Astrocyte (in vitro differentiated cells and primary cell): Measurements from ENCODE around the gene CAVIN1. TPM values are rescaled to one million over a fixed set of nuclear protein-coding genes. Genes with fewer than 3 reads are reported as not detected.
A peak's percentile ranks its signal among the peaks of the same experiment; 100 is the strongest.

Experiments used
- DNase-seq: peaks from one replicate; pipeline ENCODE4 v3.0.0-alpha.2; 2010; ENCODE audit warnings: low read depth
- FAIRE-seq: peaks from 2 replicates; lab custom pipeline; 2011; peaks lifted over from hg19 to GRCh38; lab: Jason Lieb, UNC
- H2AFZ ChIP-seq: 2 replicates; pipeline ENCODE4 v1.6.0; 2012; ENCODE audit warnings: low read depth, low read length, inconsistent platforms
- H3K27ac ChIP-seq: 2 replicates; pipeline ENCODE4 v1.5.1; 2011; ENCODE audit warnings: low read depth, low read length, inconsistent platforms
- H3K27me3 ChIP-seq: 2 replicates; pipeline ENCODE4 v1.6.0; 2011; ENCODE audit warnings: low read length, inconsistent platforms; ENCODE audit not compliant: insufficient read depth
- H3K36me3 ChIP-seq: 2 replicates; pipeline ENCODE4 v1.5.1; 2011; ENCODE audit warnings: low read length, inconsistent platforms; ENCODE audit not compliant: insufficient read depth
- H3K4me1 ChIP-seq: 2 replicates; pipeline ENCODE4 v1.5.1; 2011; ENCODE audit warnings: low read length, inconsistent platforms; ENCODE audit not compliant: insufficient read depth
- H3K4me2 ChIP-seq: 2 replicates; pipeline ENCODE4 v1.6.0; 2012; ENCODE audit warnings: low read length, inconsistent platforms
- H3K4me3 ChIP-seq: 2 replicates; pipeline ENCODE4 v1.5.1; 2011; ENCODE audit warnings: low read depth, mild to moderate bottlenecking, low read length, inconsistent platforms; ENCODE audit not compliant: insufficient read depth
- H3K79me2 ChIP-seq: 2 replicates; pipeline ENCODE4 v1.6.0; 2012; ENCODE audit warnings: mild to moderate bottlenecking, low read length, inconsistent platforms; ENCODE audit not compliant: insufficient read depth
- H3K9ac ChIP-seq: 2 replicates; pipeline ENCODE4 v1.6.0; 2012; ENCODE audit warnings: mild to moderate bottlenecking, low read length, inconsistent platforms
- H3K9me3 ChIP-seq: 2 replicates; pipeline ENCODE4 v1.5.1; 2012; ENCODE audit warnings: low read depth, mild to moderate bottlenecking, low read length, inconsistent platforms; ENCODE audit not compliant: insufficient read depth
- H4K20me1 ChIP-seq: 2 replicates; pipeline ENCODE4 v1.6.0; 2012; ENCODE audit warnings: low read length, inconsistent platforms; ENCODE audit not compliant: insufficient read depth
- H3K27ac Mint-ChIP-seq: one replicate; pipeline ENCODE4 v1.8.0; 2021; ENCODE audit warnings: mild to moderate bottlenecking, mixed read lengths; ENCODE audit not compliant: unreplicated experiment
- H3K27me3 Mint-ChIP-seq: one replicate; pipeline ENCODE4 v1.8.0; 2021; ENCODE audit warnings: low read depth, mixed read lengths; ENCODE audit not compliant: unreplicated experiment
- H3K36me3 Mint-ChIP-seq: one replicate; pipeline ENCODE4 v1.8.0; 2021; ENCODE audit warnings: low read depth, mixed read lengths; ENCODE audit not compliant: unreplicated experiment
- H3K4me1 Mint-ChIP-seq: one replicate; pipeline ENCODE4 v1.8.0; 2021; ENCODE audit warnings: low read depth, mixed read lengths; ENCODE audit not compliant: unreplicated experiment
- H3K4me3 Mint-ChIP-seq: one replicate; pipeline ENCODE4 v1.8.0; 2021; ENCODE audit warnings: mild to moderate bottlenecking, moderate library complexity, mixed read lengths; ENCODE audit not compliant: unreplicated experiment
- H3K9me3 Mint-ChIP-seq: one replicate; pipeline ENCODE4 v1.8.0; 2021; ENCODE audit warnings: mild to moderate bottlenecking, mixed read lengths; ENCODE audit not compliant: unreplicated experiment
- EZH2 ChIP-seq: IDR thresholded peaks from 2 replicates; pipeline ENCODE4 v1.6.1; 2012; ENCODE audit warnings: mild to moderate bottlenecking, low read length, inconsistent platforms; ENCODE audit not compliant: insufficient read depth
- total RNA-seq: library from RNA; stranded (reverse); gene quantifications from 2 replicates; pipeline ENCODE4 v1.2.1, GENCODE V29; 2021
- TF ChIP-seq, protein P1 (sequence below): IDR thresholded peaks from 2 replicates; pipeline ENCODE4 v1.5.1; 2011; ENCODE audit warnings: low read depth, mild to moderate bottlenecking, inconsistent platforms, low read length, moderate library complexity; ENCODE audit not compliant: insufficient read depth

Gene CAVIN1
- total RNA-seq, 1 donor from 2014 or later = 602 TPM

DNA sequence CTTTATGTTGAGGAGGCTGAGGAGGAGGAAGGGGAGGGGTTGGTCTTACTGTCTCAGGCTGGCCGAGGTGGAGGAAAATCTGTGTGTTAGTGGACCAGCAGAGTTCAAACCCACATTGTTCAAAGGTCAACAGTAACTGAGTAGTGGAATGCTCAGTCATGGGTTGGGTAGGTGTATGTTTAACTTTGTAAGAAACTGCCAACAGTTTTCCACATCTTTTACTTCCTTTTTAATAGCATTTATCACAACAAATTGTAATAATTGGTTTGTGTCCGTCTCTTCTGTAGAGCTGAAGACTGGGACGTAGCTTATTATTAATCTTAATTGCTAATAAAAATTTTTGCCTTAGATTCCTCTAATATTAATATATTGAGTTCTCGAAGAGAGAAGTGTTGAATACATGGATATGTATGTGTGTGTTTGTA lies 40.9 kb upstream of the CAVIN1 start:
- Histone ChIP-seq H3K4me1 (peaks cover 14% of the 10 kb centered on the region), H4K20me1 (peaks cover 35% of the 10 kb centered on the region), H2AFZ (no peak overlapping the region), H3K79me2 (peaks cover 27% of the 10 kb centered on the region), H3K36me3 (peaks cover 13% of the 10 kb centered on the region), H3K4me2 (no peak overlapping the region), H3K9ac (no peak overlapping the region), H3K4me3 (no peak overlapping the region), H3K27ac (no peak overlapping the region), H3K9me3 (no peaks in the 10 kb centered on the region), H3K27me3 (no peaks in the 10 kb centered on the region)
- DNase-seq (no peak), FAIRE-seq (no peak)
- Mint-ChIP-seq H3K4me1 (peaks cover 21% of the 10 kb centered on the region), H3K27me3 (no peaks in the 10 kb centered on the region), H3K9me3 (no peaks in the 10 kb centered on the region), H3K4me3 (peak overlapping the region; percentile 30), H3K27ac (peak overlapping the region; percentile 34), H3K36me3 (peaks cover 4% of the 10 kb centered on the region)
- TF ChIP-seq, protein P1, sequence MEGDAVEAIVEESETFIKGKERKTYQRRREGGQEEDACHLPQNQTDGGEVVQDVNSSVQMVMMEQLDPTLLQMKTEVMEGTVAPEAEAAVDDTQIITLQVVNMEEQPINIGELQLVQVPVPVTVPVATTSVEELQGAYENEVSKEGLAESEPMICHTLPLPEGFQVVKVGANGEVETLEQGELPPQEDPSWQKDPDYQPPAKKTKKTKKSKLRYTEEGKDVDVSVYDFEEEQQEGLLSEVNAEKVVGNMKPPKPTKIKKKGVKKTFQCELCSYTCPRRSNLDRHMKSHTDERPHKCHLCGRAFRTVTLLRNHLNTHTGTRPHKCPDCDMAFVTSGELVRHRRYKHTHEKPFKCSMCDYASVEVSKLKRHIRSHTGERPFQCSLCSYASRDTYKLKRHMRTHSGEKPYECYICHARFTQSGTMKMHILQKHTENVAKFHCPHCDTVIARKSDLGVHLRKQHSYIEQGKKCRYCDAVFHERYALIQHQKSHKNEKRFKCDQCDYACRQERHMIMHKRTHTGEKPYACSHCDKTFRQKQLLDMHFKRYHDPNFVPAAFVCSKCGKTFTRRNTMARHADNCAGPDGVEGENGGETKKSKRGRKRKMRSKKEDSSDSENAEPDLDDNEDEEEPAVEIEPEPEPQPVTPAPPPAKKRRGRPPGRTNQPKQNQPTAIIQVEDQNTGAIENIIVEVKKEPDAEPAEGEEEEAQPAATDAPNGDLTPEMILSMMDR = no peak
- TF ChIP-seq EZH2 = no peak

DNA sequence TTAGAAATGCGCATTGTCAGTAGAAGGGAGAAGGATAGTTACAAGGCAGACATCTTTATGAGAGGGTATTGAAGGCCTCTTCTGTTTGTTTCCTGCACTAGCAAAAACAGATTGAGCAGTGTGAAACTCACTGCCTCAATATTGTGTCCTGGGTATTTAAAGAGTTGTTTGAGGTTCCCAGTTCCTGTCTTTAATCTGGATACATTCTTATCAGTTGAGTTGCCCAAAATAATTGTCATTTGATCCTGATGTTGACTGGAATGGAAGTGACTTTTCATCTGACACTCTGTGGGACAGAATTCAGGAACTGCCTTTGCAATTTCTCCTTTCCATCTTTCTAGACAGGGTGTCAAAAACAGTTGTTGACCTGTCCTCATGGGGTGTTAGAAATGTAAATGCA lies 37.3 kb upstream of the CAVIN1 start:
- Mint-ChIP-seq H3K27ac (no peak overlapping the region), H3K4me3 (peak overlapping the region; percentile 97), H3K27me3 (no peaks in the 10 kb centered on the region), H3K36me3 (no peaks in the 10 kb centered on the region), H3K4me1 (peaks cover 32% of the 10 kb centered on the region), H3K9me3 (no peaks in the 10 kb centered on the region)
- Histone ChIP-seq H2AFZ (no peak overlapping the region), H3K4me3 (peak overlapping the region; percentile 80), H3K27ac (no peak overlapping the region), H3K4me2 (peak overlapping the region; percentile 98), H3K27me3 (no peaks in the 10 kb centered on the region), H3K36me3 (no peaks in the 10 kb centered on the region), H3K4me1 (peaks cover 25% of the 10 kb centered on the region), H3K9ac (peak overlapping the region; percentile 86), H3K9me3 (no peaks in the 10 kb centered on the region), H4K20me1 (peaks cover 34% of the 10 kb centered on the region), H3K79me2 (peaks cover 27% of the 10 kb centered on the region)
- FAIRE-seq (no peak), DNase-seq (no peak)
- TF ChIP-seq EZH2 = no peak
- TF ChIP-seq, protein P1 = no peak

DNA sequence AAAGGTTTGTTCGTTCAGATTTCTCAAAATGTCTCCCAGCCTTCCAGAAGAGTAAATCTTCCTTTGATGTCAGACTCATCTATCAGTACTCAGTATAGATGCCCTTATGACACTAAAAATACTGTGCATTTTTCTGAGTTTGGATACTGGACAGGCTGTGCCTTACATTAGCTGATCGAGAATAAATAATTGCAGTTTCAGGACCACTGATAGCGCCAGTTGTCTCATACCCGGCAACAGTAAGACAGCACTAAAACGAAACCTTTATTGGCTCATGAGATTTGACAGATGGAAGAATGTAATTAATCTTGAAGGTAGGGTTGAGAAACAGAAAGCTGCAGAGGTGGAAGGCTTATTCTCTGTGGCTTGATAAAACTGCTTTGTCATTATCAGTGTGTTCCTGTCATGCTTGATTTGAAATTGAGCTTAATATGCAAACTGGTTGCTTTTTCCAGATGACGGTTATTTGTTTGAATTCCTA lies 36.8 kb upstream of the CAVIN1 start:
- Mint-ChIP-seq H3K4me3 (peak overlapping the region; percentile 97), H3K36me3 (no peaks in the 10 kb centered on the region), H3K27ac (peak overlapping the region; percentile 96), H3K4me1 (peaks cover 32% of the 10 kb centered on the region), H3K9me3 (no peaks in the 10 kb centered on the region), H3K27me3 (no peaks in the 10 kb centered on the region)
- no peaks in the 10 kb centered on the region for H3K27me3 ChIP-seq
- TF ChIP-seq, protein P1 = no peak
- TF ChIP-seq EZH2 = no peak
- peaks cover 34% of the 10 kb centered on the region for H4K20me1 ChIP-seq
- peaks cover 27% of the 10 kb centered on the region for H3K79me2 ChIP-seq
- peak overlapping the region; percentile 98 for H3K4me2 ChIP-seq
- H3K27ac ChIP-seq = no peak overlapping the region
- DNase-seq (peak; percentile 62), FAIRE-seq (no peak)
- H3K36me3 ChIP-seq = no peaks in the 10 kb centered on the region
- no peak overlapping the region for H2AFZ ChIP-seq
- peak overlapping the region; percentile 80 for H3K4me3 ChIP-seq
- peaks cover 25% of the 10 kb centered on the region for H3K4me1 ChIP-seq
- no peaks in the 10 kb centered on the region for H3K9me3 ChIP-seq
- peak overlapping the region; percentile 86 for H3K9ac ChIP-seq
